GM18867 (cell line): ENCODE data around the gene GMEB2.
"Not testable (repeated sequence)": the region's sequence is repeated elsewhere in the genome, so short reads cannot be mapped to it uniquely, and the experiment has no call there.

Experiments
- ATAC-seq: cut with Tn5 transposase; IDR thresholded peaks from one replicate; pipeline ENCODE4 v1.9.1; 2021; ENCODE audit warnings: mild to moderate bottlenecking, moderate library complexity; ENCODE audit not compliant: unreplicated experiment

GMEB2 gene

DNA sequence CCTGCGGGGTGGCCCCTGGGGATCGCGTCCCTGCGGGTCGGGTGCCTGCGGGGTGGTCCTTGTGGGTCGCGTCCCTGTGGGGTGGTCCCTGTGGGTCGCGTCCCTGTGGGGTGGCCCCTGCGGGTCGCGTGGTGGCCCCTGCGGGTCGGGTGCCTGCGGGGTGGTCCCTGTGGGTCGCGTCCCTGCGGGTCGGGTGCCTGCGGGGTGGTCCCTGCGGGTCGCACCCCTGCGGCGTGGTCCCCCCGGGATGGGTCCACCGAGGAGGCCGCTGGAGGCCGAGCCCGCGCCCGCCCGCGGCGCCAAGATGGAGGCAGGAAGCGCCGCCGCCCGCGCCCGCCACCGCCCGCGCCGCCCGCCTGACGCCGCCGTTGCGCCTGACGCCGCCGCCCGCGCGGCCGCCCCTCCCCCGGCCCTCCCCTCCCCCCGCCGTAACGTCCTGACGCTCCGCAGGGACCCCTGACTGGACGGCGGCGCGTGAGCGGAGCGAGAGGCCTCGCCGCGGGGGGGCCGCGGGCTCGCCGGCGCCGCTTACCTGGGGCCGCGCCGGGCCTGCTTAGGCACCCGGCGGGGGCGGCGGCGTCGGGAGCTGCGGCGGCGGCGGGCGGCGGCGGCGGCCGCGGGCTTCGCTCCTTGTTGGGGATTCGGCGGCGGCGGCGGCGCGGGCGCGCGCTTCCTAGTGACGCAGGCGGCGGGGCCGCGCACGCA is at the start of gene GMEB2:
TSS of gene GMEB2 (minus strand) at position 678 of the 705 bp plus-strand sequence. CDS start 7,704 bp downstream, outside the sequence.
- ATAC-seq = peak; percentile 42

GRCh38 chr20:63675681-63676368 is 48.9 kb upstream of the GMEB2 start:
- ATAC-seq = no peak

DNA sequence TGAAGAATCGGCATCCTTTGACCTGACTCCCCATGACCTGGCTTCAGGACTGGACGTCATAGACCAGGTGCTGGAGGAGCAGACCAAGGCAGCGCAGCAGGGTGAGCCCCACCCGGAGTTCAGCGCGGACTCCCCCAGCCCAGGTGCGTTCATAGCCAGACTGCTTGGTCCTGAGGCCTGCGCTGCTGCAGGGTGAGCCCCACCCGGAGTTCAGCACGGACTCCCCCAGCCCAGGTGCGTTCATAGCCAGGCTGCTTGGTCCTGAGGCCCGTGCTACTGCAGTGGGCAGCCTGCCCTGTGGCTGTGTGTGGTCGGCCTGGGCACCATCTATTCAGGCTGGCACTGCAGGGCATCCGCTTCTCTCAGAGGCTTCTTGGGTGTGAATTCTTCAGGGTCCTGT is 47.0 kb upstream of the GMEB2 start:
- ATAC-seq = no peak

DNA sequence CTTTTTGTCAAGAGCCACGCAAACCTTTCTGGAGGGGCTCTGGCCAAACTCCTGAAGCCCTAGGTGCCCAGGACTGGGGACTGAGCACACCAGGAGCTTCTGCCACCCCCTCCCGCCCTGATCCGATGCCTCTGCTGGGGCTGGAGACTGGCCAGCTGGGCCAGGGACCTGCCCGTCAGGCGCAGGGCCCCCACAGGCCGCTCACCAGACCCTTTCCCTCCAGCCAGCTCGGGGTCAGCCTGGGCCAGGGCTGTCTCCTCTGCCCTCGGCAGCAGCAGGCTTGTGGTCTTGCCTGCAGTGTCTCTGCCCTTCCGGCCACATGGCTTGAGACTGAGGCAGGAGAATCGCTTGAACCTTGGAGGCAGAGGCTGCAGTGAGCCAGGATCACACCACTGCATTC is 45.8 kb upstream of the GMEB2 start:
- no peak for ATAC-seq

GRCh38 chr20:63671695-63672094 is 44.8 kb upstream of the GMEB2 start:
- ATAC-seq = not testable (repeated sequence)

- ATAC-seq = no peak
Measured at GRCh38 chr20:63668351-63668750, 41.5 kb upstream of the GMEB2 start.

DNA sequence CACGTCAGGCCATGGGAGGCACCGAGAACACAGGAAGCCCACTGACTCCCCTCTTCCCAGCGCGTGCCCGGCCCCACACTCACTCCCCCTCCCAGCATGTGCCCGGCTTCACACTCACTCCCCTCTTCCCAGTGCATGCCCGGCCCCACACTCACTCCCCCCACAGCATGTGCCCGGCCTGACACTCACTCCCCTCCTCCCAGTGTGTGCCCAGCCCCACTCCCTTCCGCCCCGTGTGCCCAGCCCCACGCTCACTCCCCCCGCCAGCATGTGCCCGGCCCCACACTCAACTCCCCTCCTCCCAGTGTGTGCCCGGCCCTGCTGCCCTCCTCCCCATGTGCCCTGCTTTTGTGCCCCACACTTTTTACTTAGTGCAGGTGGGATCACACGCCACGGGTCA is 41.0 kb upstream of the GMEB2 start:
- ATAC-seq = no peak

DNA sequence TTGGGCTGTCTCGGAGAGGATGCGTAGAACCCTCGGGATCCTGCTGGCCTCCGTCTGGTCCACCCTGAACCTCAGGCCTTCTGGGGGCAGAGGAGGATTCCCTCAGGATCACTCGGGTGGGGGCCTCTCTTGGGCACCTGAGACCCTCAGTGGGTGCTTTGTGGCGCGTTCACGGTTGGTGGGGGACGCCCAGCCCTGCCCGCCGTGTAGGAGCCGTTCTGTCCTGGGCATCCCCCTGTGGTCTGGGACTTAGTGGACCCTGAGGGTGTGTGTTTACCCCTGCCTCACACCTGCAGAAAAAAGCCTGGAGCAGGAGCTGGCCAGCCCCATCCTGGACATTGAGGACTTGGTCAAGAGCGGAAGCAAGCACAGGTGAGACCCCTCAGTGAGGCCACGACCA is 38.8 kb upstream of the GMEB2 start:
- no peak for ATAC-seq

DNA sequence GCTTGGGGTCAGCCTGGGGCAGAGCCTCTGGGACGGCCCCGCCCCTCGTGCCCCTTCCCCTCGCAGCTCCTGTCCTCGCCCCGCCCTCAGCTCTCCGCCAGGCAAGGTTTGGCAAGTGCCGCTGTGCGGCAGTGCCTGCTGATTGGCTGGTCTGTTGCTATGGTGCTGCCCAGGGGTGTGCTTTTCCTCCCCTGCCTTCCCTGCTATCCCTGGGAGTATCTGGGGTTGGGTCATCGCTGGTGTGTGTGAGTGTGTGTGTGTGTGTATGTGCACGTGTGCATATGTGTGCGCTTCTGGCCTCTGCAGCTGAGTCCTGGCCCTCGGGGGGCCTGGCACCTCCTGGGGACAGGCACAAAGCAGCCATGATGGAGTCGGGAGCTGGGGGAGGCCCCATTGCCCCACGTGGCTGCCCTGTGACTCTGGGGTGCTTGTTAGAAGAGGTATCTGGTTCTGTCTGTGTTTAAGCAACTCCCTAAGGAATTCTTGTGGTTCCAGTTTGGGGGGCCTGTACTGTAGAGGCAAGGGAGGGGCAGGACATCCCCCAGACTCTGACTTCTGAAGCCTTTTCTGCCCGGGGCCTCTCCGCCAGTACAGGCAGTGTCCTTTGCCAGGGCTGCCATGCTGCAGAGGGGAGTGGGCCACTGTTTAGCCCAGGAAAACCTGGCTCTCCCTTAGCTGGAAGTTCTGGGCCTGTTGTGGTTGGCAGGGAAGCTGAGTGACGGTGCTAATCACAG is 38.1 kb upstream of the GMEB2 start:
- ATAC-seq = no peak

- no peak for ATAC-seq
Measured at GRCh38 chr20:63664143-63664851, 37.4 kb upstream of the GMEB2 start.

DNA sequence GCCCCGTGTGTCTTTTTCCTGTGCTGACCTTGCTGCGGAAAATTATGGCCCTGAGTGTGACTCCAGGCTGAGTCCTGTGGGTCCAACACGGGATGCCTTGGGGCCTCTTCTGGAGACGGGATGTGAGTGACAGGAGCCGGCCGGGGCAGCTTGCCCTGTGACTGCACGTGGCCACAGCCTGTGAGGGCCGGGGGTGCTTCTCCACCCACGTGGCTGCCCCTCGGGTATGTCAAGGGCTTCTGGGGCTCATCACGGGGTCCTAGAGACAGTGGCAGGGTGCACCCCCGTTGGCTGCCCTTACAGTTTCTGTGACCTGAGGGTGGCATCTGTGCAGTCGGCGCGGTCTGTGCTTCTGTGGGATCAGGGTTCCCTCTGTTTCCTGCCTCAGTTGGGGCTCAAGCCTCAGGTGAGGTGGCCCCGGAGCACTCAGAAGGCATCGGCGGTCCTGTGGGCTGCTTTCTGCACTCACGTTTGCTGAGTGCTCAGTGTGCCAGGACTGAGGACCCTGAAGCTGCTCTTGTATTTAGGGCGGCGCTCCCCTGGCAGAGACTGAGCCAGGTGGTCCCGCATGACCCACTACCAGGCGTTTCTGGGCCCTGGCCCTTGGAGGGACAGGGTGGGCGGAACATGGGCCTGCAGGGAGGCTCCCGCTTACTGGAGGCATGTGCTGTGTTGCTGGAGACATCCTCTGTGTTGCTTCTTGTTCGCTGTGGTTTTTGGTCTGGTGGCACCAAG is 36.6 kb upstream of the GMEB2 start:
- ATAC-seq = no peak

DNA sequence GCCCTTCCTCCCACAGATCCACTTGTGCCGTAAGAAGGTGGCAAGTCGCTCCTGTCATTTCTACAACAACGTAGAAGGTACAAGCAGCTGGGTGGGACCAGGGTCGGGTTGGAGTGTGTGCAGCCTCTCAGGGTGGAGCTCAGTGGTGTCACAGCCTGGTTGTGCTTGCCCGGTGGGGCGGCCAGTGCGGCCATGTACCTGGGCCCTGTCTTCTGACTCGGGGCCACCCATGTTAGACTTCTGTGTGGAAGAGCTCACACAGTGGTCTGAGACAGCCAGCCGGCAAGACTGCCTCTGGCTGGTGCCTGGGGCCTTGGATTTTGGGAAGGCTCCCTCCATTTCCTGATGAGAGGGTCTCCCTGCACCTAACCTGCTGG is 35.9 kb upstream of the GMEB2 start:
- no peak for ATAC-seq

DNA sequence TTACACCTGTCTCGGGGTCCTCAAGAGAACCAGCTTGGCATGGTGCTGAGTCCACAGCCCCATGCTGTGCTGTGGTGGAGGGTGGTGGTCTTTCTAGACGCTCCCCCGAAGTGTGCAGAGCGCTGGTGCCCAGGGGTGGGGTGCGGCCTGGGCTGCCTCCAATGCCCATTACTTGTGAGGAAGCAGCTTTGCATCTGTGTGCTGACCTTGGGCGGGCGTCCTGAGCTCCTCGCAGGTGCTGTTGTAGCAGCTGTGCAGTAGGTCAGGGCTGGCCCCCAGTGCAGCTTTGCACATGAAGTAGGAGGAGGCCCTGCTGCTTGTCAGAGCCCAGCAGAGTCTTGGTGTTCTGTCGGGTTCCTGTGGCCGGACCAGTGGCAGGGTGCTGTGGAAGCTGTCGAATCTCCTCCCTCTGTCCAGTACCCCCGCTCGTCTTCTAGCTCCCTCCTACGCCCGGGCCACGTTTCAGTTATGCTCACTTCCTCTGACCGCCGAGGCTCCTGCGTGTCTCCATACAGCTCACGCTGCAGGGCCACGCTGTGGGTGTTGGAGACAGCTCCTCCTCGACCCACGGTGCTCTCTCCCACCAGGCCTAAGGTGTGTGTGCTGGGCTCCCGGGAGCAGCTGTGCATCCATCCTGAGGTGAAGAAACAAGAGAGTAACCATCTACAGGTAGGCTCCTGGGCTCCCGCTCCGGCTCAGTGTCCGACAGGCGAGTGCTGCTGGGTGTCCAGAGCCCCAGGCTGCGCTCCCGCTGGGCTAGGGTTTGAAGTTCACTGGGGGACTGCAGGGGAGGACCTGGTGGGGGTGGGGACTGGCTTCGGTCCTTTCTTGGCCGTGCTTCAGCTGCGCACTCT is 35.3 kb upstream of the GMEB2 start:
- ATAC-seq = no peak

DNA sequence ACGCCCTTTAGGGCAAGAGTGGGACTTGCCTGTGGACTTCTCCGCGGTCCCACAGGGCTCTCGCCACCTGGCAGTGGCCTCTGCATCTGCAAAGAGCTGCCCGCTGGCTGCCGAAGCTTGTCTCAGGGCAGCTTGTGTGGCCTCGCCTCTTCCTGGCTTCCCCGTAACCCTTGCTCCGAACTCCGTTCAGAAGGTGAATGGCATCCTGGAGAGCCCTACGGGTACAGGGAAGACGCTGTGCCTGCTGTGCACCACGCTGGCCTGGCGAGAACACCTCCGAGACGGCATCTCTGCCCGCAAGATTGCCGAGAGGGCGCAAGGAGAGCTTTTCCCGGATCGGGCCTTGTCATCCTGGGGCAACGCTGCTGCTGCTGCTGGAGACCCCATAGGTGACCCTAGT is 34.2 kb upstream of the GMEB2 start:
- ATAC-seq = no peak

- no peak for ATAC-seq
Measured at GRCh38 chr20:63660622-63661021, 33.7 kb upstream of the GMEB2 start.

- not testable (repeated sequence) for ATAC-seq
Measured at GRCh38 chr20:63660174-63660573, 33.3 kb upstream of the GMEB2 start.

GRCh38 chr20:63659370-63659769 is 32.5 kb upstream of the GMEB2 start:
- no peak for ATAC-seq

- ATAC-seq = peak; percentile 18
Measured at GRCh38 chr20:63658749-63659187, 31.9 kb upstream of the GMEB2 start.

DNA sequence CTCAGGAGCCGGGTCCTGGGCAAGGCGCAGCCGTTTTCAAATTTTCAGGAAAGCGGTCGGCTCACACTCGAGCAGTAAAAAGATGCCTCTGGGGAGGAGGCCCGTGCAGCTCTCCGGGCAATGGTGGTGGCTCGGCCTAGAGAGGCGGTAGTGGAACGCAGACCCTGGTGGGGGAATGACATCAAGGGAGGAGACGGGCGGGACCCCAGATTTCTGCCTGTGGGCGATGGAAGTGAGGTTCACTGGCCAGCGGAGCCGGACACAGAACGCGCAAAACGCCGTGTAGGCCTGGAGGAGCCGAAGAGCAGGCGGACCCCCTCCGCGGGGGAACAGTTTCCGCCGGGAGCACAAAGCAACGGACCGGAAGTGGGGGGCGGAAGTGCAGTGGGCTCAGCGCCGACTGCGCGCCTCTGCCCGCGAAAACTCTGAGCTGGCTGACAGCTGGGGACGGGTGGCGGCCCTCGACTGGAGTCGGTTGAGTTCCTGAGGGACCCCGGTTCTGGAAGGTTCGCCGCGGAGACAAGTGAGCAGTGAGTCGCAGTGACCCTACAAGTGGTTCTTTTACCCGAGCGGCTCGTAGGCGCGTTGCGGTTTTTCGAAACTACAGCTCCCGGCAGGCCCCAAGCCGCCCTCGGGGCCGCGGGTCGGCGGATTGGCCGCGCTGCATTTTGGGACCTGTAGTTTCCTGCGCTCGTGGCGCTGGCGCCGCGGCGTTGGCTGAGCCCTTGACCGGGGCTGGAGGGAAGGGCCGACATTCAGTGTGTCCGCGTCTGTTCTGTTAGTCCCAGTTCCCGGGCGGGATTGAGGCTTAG is 31.2 kb upstream of the GMEB2 start, which contains the start of gene RTEL1:
TSS of gene RTEL1 (plus strand) at position 376 of the 812 bp plus-strand sequence. CDS start 1,091 bp downstream, outside the sequence.
- ATAC-seq = peak; percentile 85
